NCI-H82 treated with DMSO at 0.1 percent for 48 hours (cell line): ENCODE results near the gene FURIN.
A peak's percentile ranks its signal among the peaks of the same experiment; 100 is the strongest.
"Not testable (repeated sequence)": the region's sequence is repeated elsewhere in the genome, so short reads cannot be mapped to it uniquely, and the experiment has no call there.

Source experiments
- DNase-seq: peaks from one replicate; lab custom pipeline; 2025; ENCODE audit not compliant: unreplicated experiment; lab: John Stamatoyannopoulos, UW

The FURIN gene

GRCh38 chr15:90869601-90870353 lies 1.4 kb downstream of the FURIN start:
- DNase-seq = no peak

DNA sequence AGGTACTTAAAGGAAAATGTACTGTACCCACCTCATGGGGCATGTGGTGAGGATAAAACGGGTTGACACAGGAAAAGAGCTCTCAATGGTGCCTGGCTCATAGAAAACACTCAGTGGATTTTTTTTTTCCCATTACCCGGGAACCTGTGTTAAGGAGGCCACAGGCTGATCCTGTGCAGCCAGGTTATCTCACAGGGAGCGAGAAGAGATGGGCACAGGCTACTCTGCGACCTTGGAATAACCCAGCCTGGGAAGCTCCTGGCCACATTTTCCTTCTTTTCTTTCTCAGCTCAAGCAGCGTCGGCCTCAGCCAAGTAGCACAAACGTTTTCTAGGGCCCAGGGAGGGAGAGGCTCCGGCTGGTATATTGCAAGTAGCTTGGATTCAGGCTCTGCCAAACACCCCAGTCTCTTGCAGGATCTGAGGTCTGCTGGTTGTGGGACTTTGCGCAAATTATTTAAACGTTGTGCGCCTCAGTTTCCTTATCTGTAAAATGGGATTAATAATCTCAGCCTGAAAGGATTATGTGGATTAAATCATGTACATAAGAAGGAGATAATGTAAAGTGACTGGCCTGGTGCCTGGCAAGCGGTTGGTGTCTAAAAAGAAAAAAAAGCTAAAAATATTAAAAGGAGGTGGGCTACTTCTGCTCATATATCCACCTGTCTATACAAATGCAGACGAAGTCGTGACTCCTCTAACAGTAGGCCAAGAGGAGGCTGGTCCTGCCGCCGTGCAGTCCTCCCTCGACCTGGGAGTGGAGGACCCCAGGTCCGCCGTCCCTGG lies 2.2 kb downstream of the FURIN start:
- DNase-seq = peak; percentile 13

DNA sequence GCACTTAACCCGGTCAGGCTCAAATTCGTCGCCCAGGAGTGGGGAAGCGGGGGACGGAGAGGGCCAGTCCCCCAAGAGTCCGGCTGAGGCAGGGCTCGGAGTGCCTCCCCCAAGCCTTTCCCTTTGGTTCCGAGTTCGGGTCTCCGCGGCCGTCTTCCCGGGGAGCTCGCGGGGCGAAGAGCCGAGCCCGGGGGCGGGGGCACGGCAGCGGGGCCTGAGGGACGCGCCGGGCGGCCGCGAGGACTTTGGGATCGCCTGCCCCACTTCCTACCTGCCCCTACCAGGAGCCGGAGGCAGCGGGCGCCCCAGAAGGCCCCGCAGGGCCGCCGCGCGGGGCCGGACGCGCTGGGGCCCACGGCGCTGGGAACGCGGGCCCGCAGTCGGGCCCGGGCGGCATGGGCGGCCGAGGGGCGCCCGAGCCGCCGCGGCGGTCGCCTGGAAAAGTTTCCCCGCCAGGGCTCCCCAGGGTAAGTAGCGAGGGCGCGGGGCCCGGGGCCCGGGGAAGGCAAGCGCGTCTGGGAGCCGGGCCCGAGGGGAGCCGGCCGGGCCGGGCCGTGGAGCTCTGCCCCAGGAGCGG lies 2.8 kb downstream of the FURIN start:
- no peak for DNase-seq

- no peak for DNase-seq
Observed at GRCh38 chr15:90871716-90872485, 3.5 kb downstream of the FURIN start.

DNA sequence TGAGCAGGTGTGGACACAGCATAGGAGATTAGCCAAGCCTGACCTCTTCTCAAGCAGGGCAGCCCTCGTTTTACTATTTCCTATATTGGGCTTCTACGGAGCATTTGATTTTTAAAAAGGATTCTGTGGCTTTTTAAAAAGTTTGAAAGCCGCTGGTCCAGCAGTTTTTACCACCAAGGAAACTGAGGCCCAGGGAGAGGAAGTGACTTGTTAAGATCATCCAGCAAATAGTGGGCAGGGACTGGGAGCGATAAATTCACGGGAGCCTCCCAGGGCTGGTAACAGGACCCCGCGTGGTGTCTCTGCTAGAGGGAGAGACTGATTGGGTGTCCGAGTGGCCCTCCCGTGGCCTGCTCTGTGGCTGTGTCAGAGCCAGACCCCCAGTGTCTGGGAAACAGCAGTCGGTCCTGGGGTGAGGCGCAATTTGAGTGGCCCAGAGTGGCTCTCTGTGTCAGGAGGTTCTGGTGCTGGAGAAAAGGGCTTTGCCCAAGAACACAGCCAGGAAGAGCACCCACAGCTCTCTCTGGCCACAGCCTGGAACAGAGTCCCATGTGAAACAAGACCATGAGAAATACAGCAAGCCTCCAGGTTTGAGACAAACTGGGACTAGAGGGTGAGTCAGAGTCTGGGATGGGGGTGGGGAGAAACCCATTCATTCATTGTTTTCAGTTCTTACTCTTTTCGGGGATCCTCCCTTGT lies 4.2 kb downstream of the FURIN start:
- DNase-seq = no peak

DNA sequence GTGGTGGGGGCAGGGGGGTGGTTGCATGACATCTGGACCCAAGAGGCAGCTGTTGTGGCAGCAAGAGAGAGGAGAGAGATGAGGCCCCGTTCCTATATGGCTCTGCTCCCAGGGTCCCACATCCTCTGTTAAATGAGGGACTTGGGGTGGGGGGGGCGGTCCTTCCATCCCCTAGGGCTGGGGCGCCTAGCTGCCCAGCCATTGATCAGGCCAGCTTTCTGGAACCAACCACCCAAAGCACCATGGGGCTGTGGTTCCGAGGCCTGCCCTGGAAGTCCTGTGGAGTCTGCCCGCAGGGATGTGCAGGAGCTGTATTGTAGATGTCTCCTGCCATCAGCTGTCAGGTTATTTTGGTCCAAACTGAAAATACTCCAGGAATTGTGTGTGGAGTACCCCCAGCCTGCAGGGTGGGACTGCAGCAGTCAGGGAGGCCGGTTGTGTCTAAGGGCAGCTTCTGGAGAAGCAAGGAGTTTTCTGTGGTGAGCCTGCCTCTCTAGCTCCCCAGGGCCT lies 5.2 kb downstream of the FURIN start:
- no peak for DNase-seq

DNA sequence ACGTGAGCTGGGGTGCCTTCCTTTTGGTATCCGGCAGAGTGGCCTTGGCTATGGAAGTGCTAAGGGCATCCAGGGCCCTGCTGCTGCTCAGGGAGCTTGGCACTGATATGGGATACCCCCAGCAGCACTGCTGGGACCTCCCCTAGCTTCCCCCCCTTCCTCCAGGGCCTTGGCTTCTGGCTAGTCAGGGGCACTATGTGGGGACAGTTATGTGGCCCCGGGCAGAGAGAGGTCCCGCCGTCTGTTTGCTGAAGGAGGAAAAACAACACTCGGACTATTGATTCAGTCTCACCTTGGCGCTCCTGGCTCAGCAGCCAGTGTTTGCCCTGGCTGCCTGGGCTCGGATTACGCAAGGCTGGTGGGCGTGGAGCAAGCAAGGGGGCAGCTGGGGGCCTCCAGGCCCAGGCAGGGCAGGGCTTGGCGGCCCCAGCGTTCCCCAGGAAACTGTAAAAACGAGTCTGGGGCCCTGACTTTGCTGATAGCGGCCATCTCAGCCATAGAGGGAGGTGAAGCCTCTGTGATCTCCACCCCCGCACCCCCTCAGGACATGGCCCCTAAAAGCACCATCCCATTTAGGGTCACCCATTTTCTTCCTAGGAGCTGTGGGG lies 5.7 kb downstream of the FURIN start:
- no peak for DNase-seq

DNA sequence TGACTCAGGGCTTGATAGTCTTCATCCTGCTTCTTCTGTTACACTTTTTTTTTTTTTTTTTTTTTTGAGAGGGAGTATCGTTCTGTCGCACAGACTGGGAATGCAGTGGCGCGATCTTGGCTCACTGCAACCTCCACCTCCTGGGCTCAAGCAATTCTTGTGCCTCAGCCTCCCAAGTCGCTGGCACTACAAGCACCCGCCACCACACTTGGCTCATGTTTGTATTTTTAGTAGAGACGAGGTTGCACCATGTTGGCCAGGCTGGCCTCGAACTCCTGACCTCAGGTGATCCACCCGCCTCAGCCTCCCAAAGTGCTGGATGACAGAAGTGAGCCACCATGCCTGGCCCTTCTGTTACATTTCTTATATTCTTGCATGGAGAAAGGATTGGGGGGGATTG lies 6.6 kb downstream of the FURIN start:
- DNase-seq = not testable (repeated sequence)

- DNase-seq = no peak
Observed at GRCh38 chr15:90875549-90875981, 7.2 kb downstream of the FURIN start.

- DNase-seq = no peak
Observed at GRCh38 chr15:90876046-90876445, 7.7 kb downstream of the FURIN start.

DNA sequence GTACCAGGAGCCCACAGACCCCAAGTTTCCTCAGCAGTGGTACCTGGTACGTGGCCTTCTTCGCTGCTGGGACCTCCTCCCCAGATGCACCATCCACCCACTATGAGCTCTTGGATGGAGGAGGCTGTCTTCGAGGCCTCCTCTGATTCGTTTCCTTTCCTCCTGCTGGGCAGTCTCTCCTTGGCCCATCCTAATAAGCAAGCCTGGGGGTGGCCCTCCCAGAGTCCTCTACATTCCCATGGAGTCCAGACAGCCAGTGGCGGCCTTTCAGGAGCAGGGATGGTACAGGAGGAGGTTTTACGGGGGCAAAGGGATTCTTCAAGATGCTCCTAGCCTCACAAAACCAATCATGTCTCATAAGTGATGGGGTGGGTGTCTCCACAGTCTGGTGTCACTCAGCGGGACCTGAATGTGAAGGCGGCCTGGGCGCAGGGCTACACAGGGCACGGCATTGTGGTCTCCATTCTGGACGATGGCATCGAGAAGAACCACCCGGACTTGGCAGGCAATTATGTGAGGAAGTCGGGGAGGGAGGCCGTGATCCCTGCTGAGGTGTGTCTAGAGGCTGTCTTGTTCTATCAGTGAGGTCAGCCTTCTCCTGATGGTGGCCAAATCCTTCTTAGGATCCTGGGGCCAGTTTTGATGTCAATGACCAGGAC lies 8.3 kb downstream of the FURIN start:
- DNase-seq = no peak

GRCh38 chr15:90877315-90877714 lies 8.9 kb downstream of the FURIN start:
- no peak for DNase-seq

GRCh38 chr15:90877996-90878395 lies 9.6 kb downstream of the FURIN start:
- no peak for DNase-seq

DNA sequence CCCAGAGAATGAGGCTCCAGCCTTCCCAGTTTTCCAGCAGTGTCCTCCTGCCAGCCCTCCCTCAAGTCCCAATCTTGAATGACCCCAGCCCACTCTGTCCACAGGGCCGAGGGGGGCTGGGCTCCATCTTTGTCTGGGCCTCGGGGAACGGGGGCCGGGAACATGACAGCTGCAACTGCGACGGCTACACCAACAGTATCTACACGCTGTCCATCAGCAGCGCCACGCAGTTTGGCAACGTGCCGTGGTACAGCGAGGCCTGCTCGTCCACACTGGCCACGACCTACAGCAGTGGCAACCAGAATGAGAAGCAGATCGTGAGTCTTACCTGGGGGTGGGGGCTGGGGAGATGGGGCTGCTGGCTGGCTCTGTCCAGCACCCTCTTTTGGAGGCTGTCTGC lies 10.3 kb downstream of the FURIN start:
- DNase-seq = no peak

- DNase-seq = no peak
Observed at GRCh38 chr15:90879730-90880366, 11.5 kb downstream of the FURIN start.

- no peak for DNase-seq
Observed at GRCh38 chr15:90880381-90881145, 12.2 kb downstream of the FURIN start.

GRCh38 chr15:90881181-90881977 lies 13.0 kb downstream of the FURIN start:
- DNase-seq = no peak
